Stimulated activated CD8-positive, alpha-beta memory T cell treated with anti-CD3 and anti-CD28 coated beads, Interleukin-15, amount 100 ng/mL, for 24 hours (primary cell): ENCODE measurements around the gene DDX51.

Source experiments
- DNase-seq: peaks from one replicate; pipeline ENCODE4 v3.0.0-alpha.2; 2020; ENCODE audit warnings: low read depth

The DDX51 gene

DNA sequence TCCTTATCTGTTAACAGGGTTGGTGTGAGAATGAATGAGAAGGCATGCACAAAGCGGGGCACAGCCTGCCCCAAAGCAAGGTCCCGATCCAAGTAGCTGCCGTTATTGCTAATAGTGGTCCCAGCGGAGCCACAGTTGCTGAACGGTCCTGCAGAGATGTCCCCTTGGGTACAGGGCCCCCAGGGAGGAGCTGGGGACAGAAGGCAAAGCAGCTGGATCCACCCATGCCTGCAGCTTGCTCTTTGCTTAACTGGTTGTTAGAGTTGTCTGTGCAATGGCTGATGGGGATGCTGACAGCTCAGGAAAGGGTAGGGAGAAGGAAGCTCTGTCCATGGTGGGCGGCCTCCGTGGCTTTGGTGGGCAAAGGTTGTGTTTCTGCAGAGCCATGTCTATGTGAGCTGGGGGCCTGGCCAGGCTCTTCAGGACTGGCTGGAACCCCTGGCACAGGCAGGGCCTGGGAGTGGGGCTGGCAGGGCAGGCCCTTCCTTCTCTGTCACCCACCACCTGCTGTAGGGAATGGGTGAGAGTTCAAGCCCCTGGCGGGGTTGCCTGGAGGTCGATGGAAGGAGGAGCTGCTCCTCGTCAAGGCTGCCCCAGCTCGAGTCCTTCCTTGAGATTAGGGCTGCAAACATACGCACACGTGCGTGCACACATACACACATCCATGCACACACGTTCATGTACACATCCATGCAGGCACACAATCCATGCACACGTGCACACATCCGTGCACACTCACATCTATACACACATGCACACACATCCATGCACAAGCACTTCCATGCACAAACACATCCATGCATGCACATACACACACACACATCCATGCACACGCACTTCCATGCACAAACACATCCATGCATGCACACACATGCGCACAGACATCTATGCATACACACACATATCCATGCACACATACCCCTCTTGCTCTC, 35.6 kb upstream of the DDX51 start:
- DNase-seq = no peak

DNA sequence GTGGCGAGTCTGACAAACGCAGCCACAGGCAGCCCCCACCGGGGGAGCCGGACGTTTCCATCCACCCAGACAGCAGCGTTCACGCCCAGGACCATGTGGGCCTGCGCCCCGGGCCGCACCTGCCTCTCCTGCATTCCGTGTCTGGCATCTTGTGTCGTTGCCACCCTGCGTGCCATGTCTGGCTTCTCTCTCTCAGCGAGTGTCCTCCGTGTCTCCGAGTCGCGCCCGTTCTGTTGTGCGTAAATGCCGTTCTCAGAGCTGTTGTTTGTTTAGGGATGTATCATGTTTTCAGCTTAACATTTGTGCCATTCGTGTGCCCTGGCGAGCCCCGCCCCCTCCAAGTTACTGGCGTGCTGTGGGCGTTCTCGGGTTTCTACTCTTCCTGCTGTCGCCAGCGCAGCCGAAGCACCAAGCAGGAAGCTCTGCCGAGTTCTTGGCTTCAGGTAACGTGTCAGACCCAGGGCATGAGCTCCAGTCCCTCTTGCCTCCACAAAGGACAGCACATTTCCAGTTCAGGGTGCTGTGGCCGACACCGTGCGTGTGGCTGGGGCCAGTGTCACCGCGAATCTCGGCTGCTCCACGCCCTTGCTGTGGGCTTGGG, 34.8 kb upstream of the DDX51 start:
- no peak for DNase-seq

DNA sequence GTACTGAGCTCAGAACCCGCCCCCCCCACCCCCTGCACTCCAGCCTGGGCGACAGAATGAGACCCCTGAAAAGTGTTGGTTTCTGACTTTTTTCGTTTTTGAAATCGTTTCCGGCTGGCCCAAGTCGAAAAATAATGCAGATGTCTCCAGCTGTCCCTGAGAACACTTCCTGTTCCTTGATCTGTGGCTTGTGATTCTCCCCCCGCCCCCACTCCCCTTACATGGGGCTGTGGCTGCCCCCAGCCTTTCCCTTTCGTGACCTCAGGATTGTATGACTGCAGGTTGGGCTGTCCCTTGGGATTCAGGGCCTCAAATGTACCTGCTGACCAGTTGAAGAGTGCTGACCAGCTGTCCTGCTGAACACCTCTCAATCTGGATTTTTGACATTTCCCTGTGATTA, 34.2 kb upstream of the DDX51 start:
- no peak for DNase-seq

DNA sequence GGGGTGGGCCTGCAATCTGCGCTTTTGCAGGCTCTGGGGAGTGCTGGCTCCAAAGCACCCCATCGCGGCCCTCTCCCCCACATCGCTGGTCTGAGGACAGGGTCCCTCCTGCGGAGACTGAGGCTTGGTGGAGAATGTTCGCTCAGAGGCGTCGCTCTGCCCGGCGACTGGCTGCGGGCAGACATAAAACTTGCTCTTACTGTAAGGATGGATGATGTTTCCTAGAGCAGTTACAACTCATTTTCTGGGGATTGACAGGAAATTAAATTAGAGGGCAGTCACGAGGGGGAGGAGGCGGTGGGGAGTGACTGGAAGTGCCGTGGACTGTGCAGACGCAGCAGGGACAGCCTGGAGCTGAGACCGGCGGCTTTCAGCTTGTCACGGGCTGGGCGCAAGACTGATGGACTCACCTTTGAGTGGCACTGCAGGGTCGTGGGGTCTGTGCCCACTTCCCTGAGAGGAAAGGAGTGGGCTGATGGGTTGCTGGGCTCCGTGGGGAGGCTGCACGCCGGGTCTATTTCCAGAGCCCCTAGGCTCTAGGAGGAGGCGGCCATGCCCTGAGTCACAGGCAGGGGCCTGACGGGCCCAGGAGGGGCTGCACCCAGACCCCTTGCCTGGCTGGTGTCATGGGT, 32.9 kb upstream of the DDX51 start:
- DNase-seq = no peak

DNA sequence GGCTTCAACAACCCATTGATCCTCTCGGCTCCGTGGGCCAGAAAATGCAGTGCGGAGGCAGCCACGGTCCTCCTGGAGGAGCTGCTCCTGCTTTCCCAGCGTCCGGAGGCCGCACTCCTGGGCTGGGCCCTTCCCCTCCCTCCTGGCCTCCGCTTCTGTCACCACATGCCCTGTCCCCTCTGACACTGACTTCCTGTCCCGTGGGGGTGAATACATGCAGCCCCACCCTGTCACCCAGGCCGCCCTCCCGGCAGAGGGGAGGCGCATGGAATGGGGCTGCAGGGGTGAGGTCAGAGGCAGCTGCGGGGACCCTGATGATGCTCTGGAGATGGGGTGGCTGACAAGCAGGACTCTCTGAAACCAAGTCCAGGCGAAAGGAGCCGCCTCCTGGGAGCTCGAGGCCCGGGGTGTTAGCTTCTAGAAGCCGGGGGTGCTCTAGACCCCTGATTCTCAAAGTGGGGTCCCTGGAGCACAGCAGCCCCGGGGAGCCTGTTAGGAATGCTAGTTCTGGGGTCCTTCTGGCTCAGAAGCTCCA, 32.3 kb upstream of the DDX51 start:
- no peak for DNase-seq

DNA sequence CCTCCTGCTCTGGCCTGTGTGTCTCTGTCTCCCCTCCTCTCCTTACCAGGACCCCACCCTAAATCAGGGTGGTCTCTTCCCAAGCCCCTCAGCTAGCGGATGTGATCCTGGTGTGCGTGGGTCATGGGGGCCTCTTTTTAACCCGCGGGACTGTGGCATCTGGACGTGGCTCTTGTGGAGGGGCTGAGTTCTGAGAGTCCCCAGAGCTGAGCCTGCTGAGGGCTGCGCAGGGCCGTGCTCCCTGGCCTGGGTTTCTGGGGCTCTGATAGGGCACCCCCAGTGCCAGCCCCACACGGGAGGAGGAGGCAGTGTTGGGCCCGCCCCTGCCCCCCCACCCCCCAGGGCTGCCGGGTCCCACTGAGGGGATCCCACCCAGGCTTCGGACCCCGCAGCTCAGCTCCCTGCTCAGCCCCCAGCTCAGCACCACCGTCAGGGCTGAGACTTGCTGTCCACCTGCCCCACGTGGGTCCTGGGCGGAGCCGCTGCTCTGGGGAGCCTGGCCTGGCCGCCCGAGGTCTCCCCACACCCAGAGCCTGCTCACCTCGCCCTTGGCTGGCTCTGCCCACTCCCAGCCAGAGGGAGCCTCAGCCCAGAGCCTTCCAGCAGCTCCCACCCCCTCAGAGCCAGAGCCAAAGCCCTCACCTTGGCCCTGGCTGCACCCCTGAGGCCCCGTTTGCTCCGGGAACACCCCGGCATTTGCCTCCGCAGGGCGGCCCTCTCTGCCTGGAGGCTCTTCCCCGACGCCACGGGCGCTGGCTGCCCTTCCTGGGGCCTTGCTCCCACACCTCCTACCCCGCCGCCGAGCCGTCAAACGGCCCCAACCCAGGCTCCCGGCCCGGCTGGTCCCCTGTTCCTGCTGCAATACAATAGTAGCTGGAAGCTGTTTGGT, 31.6 kb upstream of the DDX51 start:
- DNase-seq = no peak

DNA sequence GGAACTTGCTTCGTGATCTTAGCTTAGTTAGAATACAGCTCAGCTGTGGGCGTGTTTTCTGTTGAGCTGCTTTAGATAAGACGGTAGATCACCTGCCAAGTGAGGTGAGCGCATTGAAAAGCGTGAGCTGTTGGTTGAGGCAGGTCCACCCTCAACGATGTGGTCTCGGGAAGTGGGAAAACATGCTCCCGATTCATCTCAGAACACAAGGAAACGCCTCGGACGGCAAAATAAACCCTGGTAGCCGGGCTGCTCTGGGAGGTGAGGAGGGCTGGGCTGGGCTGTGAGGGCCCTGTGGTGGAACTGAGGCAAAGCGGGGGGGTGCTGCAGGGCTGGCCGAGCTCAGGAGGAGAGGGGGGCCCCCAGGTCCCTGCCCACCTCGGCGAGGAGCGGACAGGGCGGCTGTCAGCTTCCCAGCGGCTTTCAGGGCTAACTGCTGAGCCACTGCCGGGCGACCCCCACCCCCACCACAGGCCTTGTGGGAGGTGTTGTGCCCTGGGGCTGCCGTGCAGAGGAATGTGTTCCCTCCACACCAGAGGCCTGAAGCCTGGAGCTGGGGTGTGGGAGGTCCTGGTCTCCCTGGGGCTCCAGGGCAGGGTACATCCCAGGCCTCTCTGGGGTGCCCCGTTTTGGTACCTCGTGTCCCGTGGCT, 30.8 kb upstream of the DDX51 start:
- DNase-seq = no peak

DNA sequence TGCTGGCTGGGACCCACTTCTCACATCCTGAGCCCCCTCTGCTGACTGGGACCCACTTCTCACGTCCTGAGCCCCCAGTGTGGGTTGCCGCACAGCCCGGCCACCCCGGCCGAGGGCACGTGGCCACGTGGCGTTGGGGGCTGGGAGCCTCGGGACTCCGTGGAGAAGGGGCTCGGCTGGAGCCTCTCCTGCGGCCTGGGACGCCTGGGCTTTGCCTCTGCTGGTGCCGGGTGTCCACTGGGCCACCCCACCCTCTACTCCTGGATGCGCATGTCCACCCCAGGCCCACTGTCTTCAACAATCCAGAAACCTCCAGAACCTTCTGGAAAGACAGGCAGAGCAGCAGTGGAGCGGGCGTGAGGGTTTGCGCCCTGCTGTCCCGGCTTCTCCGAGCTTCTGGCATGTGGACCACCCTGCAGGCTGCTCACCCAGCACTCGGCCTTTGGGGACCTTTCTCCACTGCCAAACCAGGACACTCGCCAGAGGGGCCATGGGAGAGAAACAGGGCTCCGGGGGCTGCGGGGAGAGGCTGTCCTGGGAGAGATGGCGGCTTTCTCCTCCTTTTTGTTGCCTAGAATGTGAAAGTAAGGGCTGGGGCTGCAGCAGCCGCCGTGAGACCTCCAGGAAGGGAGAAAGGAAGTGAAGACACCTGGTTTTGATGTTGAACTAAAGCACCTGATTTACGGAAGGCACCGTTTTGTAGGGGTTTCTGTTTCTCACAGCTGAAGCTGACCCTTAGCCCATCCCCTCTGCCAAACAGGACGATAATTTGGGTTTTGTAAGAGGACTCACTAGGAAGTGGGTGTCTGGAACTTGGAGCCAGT, 30.1 kb upstream of the DDX51 start:
- no peak for DNase-seq

DNA sequence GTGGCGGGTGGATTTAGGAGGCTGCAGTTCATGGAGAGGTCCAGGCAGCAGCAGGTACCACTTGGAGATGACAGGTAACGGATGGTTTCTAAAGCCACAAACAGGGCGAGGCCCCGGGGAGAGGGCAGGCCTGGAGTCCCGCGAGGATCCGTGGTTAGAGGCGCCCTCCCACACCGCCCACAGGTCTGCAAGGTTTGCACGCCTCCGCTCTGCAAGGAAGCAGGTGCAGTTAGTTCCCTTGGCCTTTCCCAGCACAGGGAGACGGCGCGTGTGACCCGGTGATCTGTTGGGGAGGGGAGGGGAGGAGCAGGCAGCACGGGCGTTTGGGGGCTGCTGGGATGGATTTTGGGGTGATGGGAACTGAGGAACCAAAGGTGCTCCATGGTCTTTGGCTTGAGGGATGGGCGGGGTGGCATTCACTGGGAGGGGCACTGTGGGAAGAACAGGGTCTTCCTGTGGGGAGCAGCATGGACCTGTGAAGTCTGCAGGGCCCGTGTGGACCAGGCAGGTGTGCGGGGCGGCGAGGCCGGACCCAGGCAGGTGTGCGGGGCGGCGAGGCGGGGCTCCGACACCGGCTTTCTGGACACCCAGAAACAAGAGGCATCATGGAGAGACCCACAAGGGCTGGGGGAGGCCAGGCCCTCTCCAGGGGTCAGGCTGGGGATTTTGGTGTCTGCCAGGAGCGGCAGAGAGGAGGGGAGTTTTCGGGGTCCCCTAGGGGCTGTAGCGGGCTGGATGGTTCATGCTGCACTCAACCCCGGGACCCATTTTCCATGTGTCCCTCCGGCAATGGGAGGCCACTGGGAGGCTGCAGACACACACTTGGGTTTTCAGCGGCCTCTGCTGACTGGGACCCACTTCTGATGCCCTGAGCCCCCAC, 29.3 kb upstream of the DDX51 start:
- DNase-seq = no peak

DNA sequence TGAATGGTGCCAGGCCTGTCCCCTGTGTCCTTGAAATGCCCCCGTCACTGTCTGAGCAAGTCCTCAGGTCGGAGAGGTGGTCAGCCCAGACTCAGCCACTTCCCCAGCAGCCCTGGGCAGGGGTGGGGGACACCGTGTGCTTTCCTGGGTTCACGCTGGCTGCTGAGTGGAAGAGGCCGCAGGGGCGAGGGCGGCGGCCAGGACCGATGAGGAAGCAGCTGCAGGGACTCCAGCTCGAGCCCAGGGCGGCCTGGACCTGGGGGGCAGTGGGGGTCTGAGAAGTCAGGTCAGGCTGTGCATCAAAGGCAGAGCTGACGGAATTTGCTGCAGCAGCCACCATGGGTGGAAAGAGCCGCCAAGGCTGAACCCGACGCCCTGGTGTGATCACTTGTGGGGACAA, 28.5 kb upstream of the DDX51 start:
- no peak for DNase-seq

DNA sequence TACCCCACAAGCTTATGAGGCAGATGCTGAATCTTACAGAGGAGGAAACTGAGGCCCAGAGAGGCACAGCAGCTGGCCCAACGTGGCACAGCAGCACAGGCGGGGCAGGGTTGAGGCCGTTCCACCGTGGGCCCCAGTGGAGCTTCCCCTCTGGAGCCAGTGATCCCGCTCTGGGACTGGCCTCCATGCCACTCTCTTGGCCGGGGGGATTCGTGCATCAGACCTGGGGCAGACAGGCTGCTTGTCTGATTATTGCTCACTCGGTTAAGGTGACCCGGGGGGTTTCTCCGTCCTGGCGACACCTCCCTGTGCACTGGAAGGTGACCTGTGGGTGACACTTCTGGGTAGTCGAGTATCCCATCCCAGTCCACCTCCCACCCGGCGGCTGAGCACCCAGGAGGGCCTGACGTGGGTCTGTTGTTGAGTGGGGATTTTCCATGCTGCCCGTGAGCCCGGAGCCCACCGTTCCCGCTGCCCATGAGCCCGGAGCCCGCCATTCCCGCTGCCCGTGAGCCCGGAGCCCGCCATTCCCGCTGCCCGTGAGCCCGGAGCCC, 27.9 kb upstream of the DDX51 start:
- DNase-seq = no peak

DNA sequence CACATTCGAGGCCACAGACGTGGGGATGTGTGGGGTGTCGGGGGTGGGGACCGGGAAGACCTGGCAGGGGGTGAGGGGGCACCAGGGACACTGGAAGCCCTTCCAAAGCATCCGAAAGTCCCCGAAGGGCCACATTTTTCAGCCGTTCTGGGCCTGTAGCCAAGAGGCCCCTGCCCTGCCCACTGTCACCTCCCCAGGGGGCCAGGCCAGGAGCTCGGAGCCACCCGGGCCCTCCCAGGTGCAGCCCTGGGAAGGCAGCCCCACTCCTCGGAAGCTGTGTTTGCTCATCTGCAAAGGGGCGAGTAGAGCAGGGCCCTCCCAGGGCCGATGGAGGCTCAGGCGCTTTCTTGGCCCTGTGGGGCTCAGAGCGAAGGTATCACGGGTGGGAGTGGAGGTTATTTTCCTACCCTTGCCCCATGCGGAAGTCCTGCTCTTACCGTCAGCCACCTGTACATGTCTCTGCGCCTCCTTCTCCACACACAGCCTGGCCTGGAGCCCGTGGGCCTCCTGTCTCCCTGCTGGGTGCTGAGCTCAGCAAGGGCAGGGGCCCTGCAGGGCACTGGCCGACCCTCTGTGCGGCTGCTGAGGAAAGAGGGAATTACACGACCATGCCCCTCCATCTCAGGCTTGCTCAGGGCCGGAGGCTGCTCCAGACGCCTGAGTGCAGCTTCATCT, 27.3 kb upstream of the DDX51 start:
- DNase-seq = no peak

DNA sequence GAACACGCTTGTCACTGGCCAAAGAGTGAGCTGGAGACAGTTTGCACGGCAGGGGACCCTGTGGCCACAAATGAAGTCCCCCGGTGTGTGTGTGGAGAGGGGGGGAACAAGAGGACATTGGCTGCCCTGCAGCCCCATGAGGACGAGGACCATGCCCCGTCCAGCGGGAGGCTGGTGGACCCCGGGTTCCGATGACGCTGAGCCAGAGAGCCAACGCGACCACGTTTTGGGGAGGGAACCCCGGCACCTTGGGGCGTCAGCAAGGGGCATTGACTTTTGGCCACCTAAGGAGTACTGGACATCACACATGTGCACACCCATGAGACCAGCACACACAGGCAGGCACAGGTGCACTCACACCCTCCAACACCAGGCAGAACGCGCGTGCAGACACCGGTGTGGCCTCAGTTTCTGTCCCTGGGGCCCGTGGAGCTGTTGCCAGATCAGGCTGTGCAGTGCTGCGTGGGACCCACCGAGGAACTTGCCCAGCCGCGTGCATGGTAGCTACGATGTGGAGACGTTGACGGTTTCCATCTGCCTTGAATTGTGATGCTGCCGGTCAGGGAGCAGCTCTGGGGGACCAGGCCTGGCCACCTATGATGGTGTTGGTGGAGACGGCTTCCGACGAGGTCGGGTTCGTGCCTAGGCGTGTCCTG, 26.6 kb upstream of the DDX51 start:
- DNase-seq = no peak

DNA sequence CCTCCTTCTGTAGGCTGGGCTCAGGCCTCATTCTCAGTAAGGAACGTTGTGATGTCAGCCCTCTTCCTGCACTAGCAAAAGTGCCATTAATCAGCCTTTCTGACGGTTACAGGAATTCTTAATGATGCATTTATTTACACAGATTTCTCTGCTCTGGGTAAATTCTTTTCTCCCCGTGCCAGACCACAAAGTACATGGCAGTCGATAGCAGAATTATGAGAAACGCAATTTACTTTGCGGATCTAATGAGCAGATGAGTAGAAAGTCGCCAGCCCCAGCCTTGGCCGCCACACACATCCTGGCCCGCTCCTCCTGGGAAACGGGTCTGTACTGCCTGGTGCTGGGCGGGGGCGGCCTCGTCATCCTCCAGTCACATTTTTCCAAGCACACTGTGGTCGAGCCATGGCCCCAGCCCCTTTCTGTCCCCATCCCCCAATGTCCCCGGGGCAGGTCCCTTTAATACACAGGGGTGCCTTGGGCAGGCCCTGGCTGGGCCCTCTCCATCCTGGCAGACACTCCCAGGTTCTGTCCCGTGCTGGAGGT, 26.0 kb upstream of the DDX51 start:
- no peak for DNase-seq

DNA sequence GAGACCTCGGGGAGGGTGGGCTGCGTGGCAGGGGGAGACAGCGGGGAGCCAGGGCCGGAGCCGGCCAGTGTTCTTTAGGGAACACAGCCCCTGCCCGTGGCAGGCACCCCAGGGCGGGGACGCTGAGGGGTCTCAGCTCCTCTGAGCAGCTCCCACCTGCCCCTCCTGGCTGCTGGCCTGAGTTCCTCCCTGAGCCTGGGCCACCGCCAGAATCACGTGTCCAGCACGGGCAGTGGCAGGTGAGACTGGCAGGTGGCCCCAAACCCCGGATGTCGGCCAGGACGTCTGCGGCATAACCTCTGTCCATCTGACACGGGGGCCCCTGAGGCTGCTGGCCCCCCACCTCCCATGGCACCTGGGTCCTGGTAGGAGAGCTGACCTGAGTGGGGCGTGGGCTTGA, 25.3 kb upstream of the DDX51 start:
- no peak for DNase-seq

DNA sequence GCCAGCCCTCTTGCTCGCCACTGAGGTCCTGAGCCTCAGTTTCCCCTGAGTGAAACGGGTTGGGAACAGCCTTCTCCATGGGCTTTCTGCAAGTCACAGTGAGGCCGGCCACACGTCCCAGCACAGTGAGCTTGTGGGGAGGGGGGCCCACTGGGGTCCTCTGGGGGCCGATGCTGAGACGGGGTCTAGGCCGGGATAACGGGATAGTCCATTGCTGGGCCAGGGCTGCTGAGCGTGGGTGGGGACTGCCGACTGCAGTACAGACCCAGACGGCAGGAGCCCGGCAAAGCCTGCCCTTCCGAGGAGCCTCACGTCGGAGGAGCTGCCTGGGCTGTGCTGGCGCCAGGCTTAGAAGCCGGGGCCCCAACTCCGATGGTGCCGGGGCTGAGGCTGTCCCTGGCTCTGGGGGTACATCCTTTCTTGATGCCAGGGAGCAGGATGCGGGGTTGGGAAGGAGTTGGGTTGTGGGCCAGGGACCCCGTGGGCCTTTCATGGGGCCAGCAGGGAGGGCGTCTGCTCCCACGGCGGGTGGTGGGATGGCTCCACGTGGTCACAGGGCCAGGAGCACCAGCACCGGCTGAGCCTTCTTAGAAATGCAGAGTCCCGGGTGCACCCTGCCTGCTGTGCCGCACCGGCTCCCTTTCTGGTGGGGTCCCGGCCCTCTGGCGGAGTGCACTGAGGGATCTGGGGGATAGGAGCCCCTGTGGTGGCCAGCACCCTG, 24.4 kb upstream of the DDX51 start:
- DNase-seq = no peak
